Measurements from ENCODE around the gene MT2A.

Gene MT2A

DNA sequence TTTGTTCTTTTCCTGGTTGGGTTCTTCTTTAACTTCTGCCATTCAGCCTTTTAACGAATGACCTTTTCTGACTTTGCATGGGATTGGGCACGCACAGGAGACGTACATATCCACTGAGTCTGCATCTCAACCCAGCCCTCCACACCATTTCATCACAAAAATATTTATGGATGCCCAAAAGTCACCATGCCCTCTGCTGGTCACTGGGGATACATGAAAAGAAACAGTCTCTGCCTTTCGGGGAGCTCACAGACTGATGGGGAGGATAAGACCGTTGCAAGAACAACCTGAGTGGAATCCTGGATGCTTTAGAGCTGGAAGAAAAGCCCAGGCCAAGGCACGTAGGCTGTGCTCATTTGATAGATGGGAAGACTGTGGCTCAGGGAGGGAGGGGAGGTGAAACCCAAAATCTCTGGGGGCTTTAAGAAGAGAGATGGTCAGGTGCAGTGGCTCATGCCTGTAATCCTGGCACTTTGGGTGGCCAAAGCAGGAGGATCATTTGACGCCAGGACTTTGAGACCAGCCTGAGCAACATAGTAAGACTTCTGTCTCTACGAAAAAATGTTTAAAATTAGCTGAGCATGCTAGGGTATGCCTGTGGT is 7.9 kb upstream of the MT2A start:
- peak; percentile 62 for DNase-seq (ENCODE audit: low read depth, low spot score)

- DNase-seq (ENCODE audit: low read depth, low spot score), result no peak
These were observed 7.1 kb upstream of the MT2A start for GRCh38 chr16:56601325-56601724.

DNA sequence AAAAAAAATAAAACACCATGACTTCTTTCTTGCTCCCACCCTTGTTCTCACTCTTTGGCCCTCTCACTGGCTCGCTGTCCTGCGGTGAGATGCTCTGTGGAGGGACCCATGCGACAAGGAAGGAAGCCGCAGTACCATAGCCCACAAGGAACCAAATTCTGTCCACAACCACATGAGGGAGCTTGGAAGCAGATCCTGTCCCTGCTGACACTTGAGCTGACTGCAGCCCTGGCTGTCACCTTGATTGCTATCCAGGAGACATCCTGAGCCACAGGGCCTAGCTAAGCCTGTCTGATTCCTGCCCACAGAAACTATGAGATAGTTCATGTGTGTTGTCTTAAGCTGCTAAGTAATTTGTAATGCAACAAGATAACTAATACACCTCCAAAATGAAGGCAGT is 4.8 kb upstream of the MT2A start:
- peak; percentile 49 for DNase-seq (ENCODE audit: low read depth, low spot score)

DNA sequence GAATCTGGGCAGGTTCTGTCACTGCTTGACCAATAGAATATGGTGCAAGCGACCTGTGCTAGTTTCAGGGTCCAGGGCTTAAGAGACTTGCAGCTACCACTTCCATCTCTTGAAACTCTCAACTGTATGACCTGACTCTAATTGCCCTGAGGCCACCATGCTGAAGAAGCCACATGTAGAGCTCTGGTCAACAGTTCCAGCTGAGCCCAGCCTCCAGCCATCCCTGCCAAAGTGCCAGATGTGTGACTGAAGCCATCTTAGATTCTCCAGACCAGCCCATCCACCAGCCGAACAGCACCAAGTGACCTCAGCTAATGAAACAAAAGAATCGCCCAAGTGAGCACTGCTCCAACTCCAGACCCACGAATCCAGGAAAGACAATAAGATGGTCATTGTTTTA is 3.4 kb upstream of the MT2A start:
- DNase-seq (ENCODE audit: low read depth, low spot score), result no peak

DNA sequence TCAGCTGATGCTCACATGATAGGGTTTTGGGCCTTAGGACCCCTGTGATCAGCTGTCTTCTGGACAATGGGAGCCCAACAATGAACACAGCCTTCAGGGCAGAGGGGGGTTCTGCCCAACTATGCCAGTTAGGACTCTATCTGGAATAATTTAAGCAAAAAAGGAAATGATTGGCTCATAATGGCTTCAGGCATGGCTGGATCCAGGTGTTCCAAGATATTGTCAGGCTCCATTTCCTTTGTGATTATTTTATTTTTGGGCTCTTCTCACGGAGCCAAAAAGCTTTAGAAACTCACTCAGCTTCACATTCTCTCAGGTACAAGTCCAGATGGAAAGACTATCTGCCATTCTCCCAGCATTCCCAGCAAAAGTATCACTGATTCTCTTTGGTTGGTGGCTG is 2.9 kb upstream of the MT2A start:
- DNase-seq (ENCODE audit: low read depth, low spot score), result no peak

DNA sequence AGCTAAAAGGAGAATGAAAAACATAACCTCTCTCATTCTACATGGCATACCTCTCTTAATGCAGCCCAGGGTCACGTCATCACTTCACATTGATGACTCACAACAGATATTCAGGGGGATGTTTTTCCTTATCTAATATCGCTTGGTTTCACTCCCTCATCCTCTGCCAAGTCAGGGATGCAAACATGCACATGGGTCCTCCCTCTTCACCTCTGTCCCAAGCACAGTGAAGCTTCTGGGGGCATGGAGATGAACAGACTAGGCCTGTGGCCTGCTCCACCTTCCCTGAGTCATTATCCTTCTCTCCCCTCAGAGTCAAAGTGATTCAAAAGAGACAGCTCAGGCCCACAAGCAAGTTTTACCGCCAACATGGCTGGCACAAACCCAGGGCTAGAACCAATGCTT is 2.3 kb upstream of the MT2A start:
- DNase-seq (ENCODE audit: low read depth, low spot score), result no peak

DNA sequence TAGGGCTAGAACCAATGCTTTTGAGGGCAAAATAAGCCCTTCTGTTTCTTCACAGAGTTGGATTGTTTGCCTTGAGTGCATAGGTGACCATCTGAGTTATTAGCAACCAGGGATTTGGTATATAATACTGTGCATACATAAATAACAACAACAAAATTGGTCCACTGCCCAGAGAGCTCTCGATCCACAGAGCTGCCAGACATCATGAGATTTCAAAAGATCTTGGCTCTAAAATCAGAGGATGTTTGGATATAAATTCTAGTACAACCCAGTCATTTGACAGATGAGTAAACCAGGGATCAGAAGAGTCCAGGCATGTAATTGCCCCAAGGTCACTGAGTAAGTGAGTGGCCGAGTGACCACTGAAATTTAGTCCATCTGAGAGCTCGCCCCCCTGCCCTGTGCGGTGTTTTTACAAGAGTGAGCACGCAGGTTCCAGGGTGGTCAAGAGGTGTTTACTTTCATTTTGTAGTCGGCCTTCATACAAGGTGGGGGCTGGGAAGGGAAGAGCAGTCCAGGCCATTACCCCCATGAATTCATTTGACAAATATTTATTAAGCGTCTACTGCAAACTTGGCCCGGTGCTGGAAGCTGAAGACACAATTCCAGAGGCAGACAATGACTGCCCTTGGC is 1.8 kb upstream of the MT2A start:
- DNase-seq (ENCODE audit: low read depth, low spot score), result peak; percentile 71

GRCh38 chr16:56607109-56607618 is 1.2 kb upstream of the MT2A start:
- DNase-seq (ENCODE audit: low read depth, low spot score), result peak; percentile 91

GRCh38 chr16:56607675-56608042 is 725 bp upstream of the MT2A start:
- DNase-seq (ENCODE audit: low read depth, low spot score), result peak; percentile 42

- DNase-seq (ENCODE audit: low read depth, low spot score), result peak; percentile 38
These were observed 585 bp downstream of the MT2A start for GRCh38 chr16:56608876-56609462.

GRCh38 chr16:56609463-56609921 is 1.1 kb downstream of the MT2A start:
- peak; percentile 85 for DNase-seq (ENCODE audit: low read depth, low spot score)

DNA sequence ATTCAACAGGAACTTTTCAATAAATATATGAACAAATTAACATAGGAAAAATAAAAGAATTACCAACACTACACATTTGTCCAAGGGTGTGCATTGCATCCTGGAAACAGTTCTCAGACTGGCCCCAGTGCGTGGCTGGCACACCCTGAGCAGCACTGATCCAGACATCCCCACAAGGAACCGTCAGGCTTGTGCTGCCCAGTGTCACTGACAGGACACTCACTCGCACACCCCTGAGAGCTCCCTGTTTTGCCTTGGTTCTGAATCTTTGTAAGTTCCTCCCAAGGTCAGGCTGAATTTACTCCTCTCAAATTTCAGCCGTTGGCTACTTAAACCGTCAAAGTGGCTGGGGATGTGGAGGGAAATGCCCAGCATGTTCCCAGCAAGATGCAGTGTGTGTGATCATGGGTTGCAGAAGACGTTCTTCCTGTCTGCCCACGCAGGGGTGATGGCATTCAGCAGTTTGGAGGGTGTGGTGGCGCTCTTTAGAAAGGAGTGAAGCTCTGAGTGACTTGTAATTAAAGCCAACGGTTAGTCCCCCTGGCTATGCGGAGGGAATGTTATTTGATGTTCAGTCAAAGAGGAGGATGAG is 1.7 kb downstream of the MT2A start:
- DNase-seq (ENCODE audit: low read depth, low spot score), result peak; percentile 73

- DNase-seq (ENCODE audit: low read depth, low spot score), result no peak
These were observed 2.3 kb downstream of the MT2A start for GRCh38 chr16:56610609-56611111.

DNA sequence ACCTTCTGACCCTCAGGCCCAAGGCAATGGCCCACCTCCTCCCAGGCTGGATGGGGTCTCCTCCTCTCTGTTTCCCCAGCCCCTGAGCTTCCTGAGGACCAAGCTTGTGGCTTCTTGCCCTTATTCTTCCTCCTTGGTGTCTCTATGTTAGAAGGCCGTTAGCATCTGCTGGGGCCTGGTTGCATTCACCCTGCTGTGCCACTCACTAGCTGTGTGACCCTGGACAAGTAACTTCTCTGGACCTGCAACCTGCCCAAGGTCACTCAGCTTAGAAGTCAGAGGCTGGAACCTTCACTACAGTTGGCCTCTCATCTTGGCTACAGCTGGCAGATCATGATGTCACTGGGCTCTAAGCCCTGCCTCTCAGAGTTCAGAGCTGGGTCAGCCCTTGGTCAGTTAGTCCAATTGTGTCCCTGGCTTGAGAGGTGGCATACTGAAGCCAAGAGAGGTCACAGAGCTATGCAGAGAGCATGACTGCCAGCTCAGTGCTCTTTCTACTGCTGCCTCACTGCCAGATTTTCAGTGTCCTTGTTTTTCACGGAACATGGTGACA is 3.0 kb downstream of the MT2A start:
- DNase-seq (ENCODE audit: low read depth, low spot score), result peak; percentile 30

- DNase-seq (ENCODE audit: low read depth, low spot score), result no peak
These were observed 5.3 kb downstream of the MT2A start for GRCh38 chr16:56613706-56614105.

DNA sequence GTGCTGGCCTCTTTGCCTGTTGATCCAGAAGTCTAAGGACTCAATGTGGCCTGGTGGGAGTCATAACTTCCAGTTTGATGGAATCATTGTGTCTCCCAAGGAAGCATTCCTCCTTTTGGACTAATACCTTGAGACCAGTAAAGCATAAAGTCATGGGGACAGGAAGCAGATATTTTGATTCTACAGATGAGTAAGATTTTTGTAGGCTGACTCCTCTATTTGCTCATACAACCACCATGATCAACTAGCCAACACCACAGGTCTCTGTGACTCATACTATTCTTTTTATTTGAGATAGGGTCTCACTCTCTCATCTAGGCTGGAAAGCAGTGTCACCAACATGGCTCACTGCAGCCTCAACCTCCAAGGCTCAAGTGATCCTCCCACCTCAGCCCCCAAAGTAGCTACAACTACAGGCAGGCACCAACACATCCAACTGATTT is 6.2 kb downstream of the MT2A start:
- peak; percentile 66 for DNase-seq (ENCODE audit: low read depth, low spot score)

- peak; percentile 38 for DNase-seq (ENCODE audit: low read depth, low spot score)
These were observed 7.0 kb downstream of the MT2A start for GRCh38 chr16:56615353-56615752.

- no peak for DNase-seq (ENCODE audit: low read depth, low spot score)
These were observed 8.3 kb downstream of the MT2A start for GRCh38 chr16:56616608-56617211.

- DNase-seq (ENCODE audit: low read depth, low spot score), result peak; percentile 58
These were observed 9.1 kb downstream of the MT2A start for GRCh38 chr16:56617212-56618085.

- no peak for DNase-seq (ENCODE audit: low read depth, low spot score)
These were observed 9.8 kb downstream of the MT2A start for GRCh38 chr16:56618138-56618537.

Measured in astrocyte of the hippocampus (primary cell).